Transverse colon (tissue), 4 donors: ENCODE measurements around the gene TRPM3. TPM values are rescaled to one million over a fixed set of nuclear protein-coding genes. Genes with fewer than 3 reads are reported as not detected.
A peak's percentile ranks its signal among the peaks of the same experiment; 100 is the strongest.

Source experiments
- DNase-seq: peaks from one replicate; pipeline ENCODE4 v3.0.0-alpha.2; 2019
- H3K27ac ChIP-seq, 4 donors: fragments of 200-600 bp; sonication (generic); 2 replicates each; pipeline ENCODE4 v1.5.1; 2016 to 2018; ENCODE audit warnings: inconsistent platforms in 4 of 4
- H3K27me3 ChIP-seq: fragments of 200-600 bp; sonication (generic); 2 replicates; pipeline ENCODE4 v1.5.1; 2017; ENCODE audit warnings: inconsistent platforms
- H3K36me3 ChIP-seq, 4 donors: fragments of 200-600 bp; sonication (generic); 2 replicates each; pipeline ENCODE4 v1.5.1; 2017 to 2019; ENCODE audit warnings: inconsistent platforms in 4 of 4
- H3K4me1 ChIP-seq, 4 donors: fragments of 200-600 bp; sonication (generic); 2 replicates each; pipeline ENCODE4 v1.5.1; 2017 to 2020; ENCODE audit warnings: inconsistent platforms in 4 of 4
- H3K4me3 ChIP-seq, 4 donors: fragments of 200-600 bp; sonication (generic); 1 replicate in 1 of 4; 2 replicates in 3 of 4; pipeline versions ENCODE4 v1.5.1 to v1.6.1; 2017 to 2019; ENCODE audit warnings: inconsistent platforms in 4 of 4
- H3K9me3 ChIP-seq, 2 donors: fragments of 200-600 bp; sonication (generic); 2 replicates each; pipeline ENCODE4 v1.5.1; 2017 to 2019; ENCODE audit warnings: inconsistent platforms in 2 of 2
- EP300 ChIP-seq: sonication (generic); formaldehyde crosslinking; IDR thresholded peaks from one replicate; pipeline ENCODE4 v1.6.1; 2017; ENCODE audit warnings: antibody characterized with exemption, low read depth
- POLR2A ChIP-seq: fragments of 450-650 bp; IDR thresholded peaks from one replicate; pipeline ENCODE4 v1.6.1; 2016; ENCODE audit warnings: antibody characterized with exemption, mild to moderate bottlenecking, moderate library complexity
- POLR2AphosphoS5 ChIP-seq, 3 donors: sonication (generic); formaldehyde crosslinking; IDR thresholded peaks; one replicate each; pipeline ENCODE4 v1.6.1; 2016; ENCODE audit warnings: antibody characterized with exemption in 3 of 3
- WGBS, 2 donors: methylation state at CpG; one replicate each; pipeline ENCODE4 v1.1.5; 2018; ENCODE audit warnings: low coverage in 1 of 2; 5-methylcytosine and 5-hydroxymethylcytosine counted together
- in situ Hi-C, 4 donors: fragments of 200-750 bp; cut with MboI; loops; one replicate each; pipeline versions ENCODE4 v1.15.0 to v1.15.1; 2017; ENCODE audit warnings: low sequenced_read_pairs in 3 of 4, low pct_ligation_motif_present in 1 of 4, low pct_unique_long_range_greater_than_20kb in 1 of 4
- intact Hi-C: fragments of 100-400 bp; cut with DNase I; formaldehyde crosslinking; loops from one replicate; pipeline ENCODE4 v1.15.1; 2023; ENCODE audit warnings: low total_unique reads
- small RNA-seq, 4 donors: library from RNA; depleted of rRNA; stranded (forward); fragments of <200 nt; gene quantifications; one replicate each; pipeline ENCODE3, GENCODE V24; 2016
- total RNA-seq, 4 donors: library from RNA; depleted of rRNA; stranded (reverse); fragments of >200 nt; gene quantifications; one replicate each; pipeline ENCODE4 v1.1.0, GENCODE V29; 2016
- TF ChIP-seq, protein P1 (sequence below), 5 experiments: fragments of 200-600 bp in 3 of 5; fragments of 450-650 bp in 2 of 5; sonication (generic) in 3 of 5; IDR thresholded peaks; 1 replicate in 2 of 5; 2 replicates in 3 of 5; pipeline ENCODE4 v1.5.1; 2016 to 2017; ENCODE audit warnings: antibody characterized with exemption in 5 of 5, inconsistent platforms in 3 of 5, mild to moderate bottlenecking in 2 of 5, moderate library complexity in 1 of 5

TRPM3 gene
- total RNA-seq, 4 donors from 2014 or later: 0.16 to 1.2 (median 0.32) TPM

DNA sequence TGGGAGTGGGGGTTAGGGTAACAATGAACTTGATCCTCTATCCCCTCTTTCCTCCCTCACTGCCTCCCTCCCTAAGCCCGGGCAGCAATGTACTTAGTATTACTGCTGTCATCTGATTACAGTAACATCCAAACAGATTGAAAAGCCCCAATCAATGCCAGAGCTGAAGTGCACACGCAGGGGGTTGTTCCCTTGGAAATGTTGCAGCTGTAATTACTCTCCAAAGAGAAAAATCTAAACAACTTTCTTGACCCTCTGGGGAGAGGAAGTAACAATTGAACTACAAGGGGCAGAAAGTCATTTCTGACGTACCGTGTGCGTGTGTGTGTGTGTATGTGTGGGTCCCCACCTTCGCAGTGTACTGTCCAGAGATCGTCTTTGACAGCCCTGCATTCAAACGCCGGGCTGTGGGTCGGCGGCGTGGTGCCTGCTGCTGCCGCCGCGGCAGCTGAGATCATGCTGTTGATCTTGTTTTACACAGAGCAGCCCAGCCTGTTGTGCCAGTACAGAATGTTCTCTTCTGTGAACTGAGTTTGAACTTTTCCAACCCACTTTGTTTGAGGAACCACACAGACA is 640.9 kb downstream of the TRPM3 start:
- peak overlapping the region in 1 of 4 donors; percentile 10 for H3K4me3 ChIP-seq
- no peaks in the 10 kb centered on the region for H3K9me3 ChIP-seq
- H3K27ac ChIP-seq: peak overlapping the region; percentile 90 to 94 (median 92)
- in situ Hi-C loops: loop anchor here (10.0 to 25.0 kb wide), 9 partner anchors 56 to 146 kb away; partner anchors contain the start of gene KLF9 (in 1 of the 4)
- no peaks in the 10 kb centered on the region for H3K27me3 ChIP-seq
- WGBS, 2 donors: 17 to 39% methylated on average over 5 to 15 of the region's 15 CpGs
- TF ChIP-seq POLR2AphosphoS5 (IDR thresholded peaks at IDR 0.05) (peak; percentile 92 to 98 (median 98)), EP300 (peak; percentile 100), POLR2A (peak; percentile 92)
- TF ChIP-seq, protein P1, sequence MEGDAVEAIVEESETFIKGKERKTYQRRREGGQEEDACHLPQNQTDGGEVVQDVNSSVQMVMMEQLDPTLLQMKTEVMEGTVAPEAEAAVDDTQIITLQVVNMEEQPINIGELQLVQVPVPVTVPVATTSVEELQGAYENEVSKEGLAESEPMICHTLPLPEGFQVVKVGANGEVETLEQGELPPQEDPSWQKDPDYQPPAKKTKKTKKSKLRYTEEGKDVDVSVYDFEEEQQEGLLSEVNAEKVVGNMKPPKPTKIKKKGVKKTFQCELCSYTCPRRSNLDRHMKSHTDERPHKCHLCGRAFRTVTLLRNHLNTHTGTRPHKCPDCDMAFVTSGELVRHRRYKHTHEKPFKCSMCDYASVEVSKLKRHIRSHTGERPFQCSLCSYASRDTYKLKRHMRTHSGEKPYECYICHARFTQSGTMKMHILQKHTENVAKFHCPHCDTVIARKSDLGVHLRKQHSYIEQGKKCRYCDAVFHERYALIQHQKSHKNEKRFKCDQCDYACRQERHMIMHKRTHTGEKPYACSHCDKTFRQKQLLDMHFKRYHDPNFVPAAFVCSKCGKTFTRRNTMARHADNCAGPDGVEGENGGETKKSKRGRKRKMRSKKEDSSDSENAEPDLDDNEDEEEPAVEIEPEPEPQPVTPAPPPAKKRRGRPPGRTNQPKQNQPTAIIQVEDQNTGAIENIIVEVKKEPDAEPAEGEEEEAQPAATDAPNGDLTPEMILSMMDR (IDR thresholded peaks at IDR 0.05): no peak
- H3K4me1 ChIP-seq: peaks cover 37 to 72% (median 67%) of the 10 kb centered on the region in 4 donors
- H3K36me3 ChIP-seq: no peaks in the 10 kb centered on the region
- intact Hi-C loops: loop anchor here (1.0 to 5.0 kb wide), 2 partner anchors 60 to 122 kb away; no protein-coding TSS in a partner anchor
- peak; percentile 87 for DNase-seq

DNA sequence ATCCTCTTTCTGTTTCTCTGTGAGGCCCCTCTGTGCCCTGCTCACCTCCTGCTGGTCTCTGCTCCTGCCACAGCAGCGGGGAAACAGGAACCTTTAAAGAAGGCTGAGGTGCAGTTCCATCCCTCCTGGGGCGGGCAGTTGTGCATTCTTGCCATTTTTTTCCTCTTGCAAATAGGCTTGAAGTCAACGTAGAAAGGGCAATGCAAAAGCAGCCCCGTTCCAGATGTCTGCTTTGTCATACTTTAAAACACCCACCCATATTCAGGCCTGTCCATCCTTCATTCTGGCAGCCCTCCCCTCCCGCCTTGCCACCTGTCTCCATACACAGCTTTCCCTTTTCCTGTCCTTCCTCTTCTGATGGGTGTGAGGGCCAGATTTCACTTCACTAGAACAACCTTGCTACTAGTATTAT is 641.5 kb downstream of the TRPM3 start:
- in situ Hi-C loops: loop anchor here (5.0 to 25.0 kb wide), 10 partner anchors 55 to 145 kb away; partner anchors contain the start of gene KLF9 (in 1 of the 4)

More for the DNA sequence above, 641.5 kb downstream of the TRPM3 start:
- peak; percentile 48 for DNase-seq
- TF ChIP-seq EP300 (no peak), POLR2AphosphoS5 (IDR thresholded peaks at IDR 0.05) (no peak)
- TF ChIP-seq, protein P1 (IDR thresholded peaks at IDR 0.05): no peak
- Histone ChIP-seq H3K4me3 (peak overlapping the region in 1 of 4 donors; percentile 10), H3K9me3 (no peaks in the 10 kb centered on the region), H3K36me3 (no peaks in the 10 kb centered on the region), H3K4me1 (peaks cover 40 to 72% (median 65%) of the 10 kb centered on the region in 4 donors), H3K27ac (peak overlapping the region; percentile 90 to 94 (median 92)), H3K27me3 (no peaks in the 10 kb centered on the region)
- intact Hi-C loops: loop anchor here (1.0 to 5.0 kb wide), 2 partner anchors 60 to 122 kb away; no protein-coding TSS in a partner anchor
- WGBS, 2 donors: 34 to 38% methylated on average over 4 to 5 of the region's 5 CpGs

Small RNA genes within 50 kb of the gene (small RNA-seq; reads per million reads assigned to genes)
- gene MIR204 (13.9 to 20.5 (median 14.9) reads per million in 4 donors), gene RN7SL726P (0 to 0.28 (median 0) reads per million in 4 donors)
